ENCODE data around the gene TCF23.

The TCF23 gene

GRCh38 chr2:27128668-27129571 lies 19.9 kb upstream of the TCF23 start:
- no peak for DNase-seq

GRCh38 chr2:27130396-27130795 lies 18.4 kb upstream of the TCF23 start:
- no peak for DNase-seq

GRCh38 chr2:27131429-27131828 lies 17.4 kb upstream of the TCF23 start:
- no peak for DNase-seq

GRCh38 chr2:27133195-27133875 lies 15.5 kb upstream of the TCF23 start:
- no peak for DNase-seq

GRCh38 chr2:27133905-27134780 lies 14.7 kb upstream of the TCF23 start, which contains the start of gene PREB:
PREB (minus strand) TSS chr2:27134636; CDS start chr2:27134421, 215 bp downstream.
- peak; percentile 100 for DNase-seq

GRCh38 chr2:27134781-27135477 lies 13.9 kb upstream of the TCF23 start:
- DNase-seq, result no peak

GRCh38 chr2:27135478-27135955 lies 13.3 kb upstream of the TCF23 start:
- DNase-seq, result no peak

- no peak for DNase-seq
These were observed 12.1 kb upstream of the TCF23 start for GRCh38 chr2:27136751-27137150.

- DNase-seq, result no peak
These were observed 11.4 kb upstream of the TCF23 start for GRCh38 chr2:27137322-27137935.

GRCh38 chr2:27138111-27138510 lies 10.7 kb upstream of the TCF23 start:
- no peak for DNase-seq

GRCh38 chr2:27139310-27139709 lies 9.5 kb upstream of the TCF23 start, which contains the start of gene PRR30:
PRR30 (minus strand) TSS chr2:27139410; CDS start chr2:27138329, 1,081 bp downstream.
- DNase-seq, result no peak

GRCh38 chr2:27143285-27143684 lies 5.5 kb upstream of the TCF23 start:
- DNase-seq, result no peak

- DNase-seq, result no peak
These were observed 3.1 kb upstream of the TCF23 start for GRCh38 chr2:27145682-27146081.

- DNase-seq, result no peak
These were observed 869 bp upstream of the TCF23 start for GRCh38 chr2:27147935-27148334.

GRCh38 chr2:27149570-27150405 lies 984 bp downstream of the TCF23 start:
- no peak for DNase-seq

- no peak for DNase-seq
These were observed 1.9 kb downstream of the TCF23 start for GRCh38 chr2:27150639-27151230.

- no peak for DNase-seq
These were observed 3.4 kb downstream of the TCF23 start for GRCh38 chr2:27152102-27152795.

GRCh38 chr2:27152796-27153464 lies 4.1 kb downstream of the TCF23 start:
- DNase-seq, result no peak

- DNase-seq, result no peak
These were observed 5.7 kb downstream of the TCF23 start for GRCh38 chr2:27154488-27154887.
